Vagina (tissue), 2 donors: ENCODE results near the gene TANC2. TPM values are rescaled to one million over a fixed set of nuclear protein-coding genes. Genes with fewer than 3 reads are reported as not detected.

Source experiments
- DNase-seq, 2 donors: peaks; one replicate each; pipeline ENCODE4 v3.0.0-alpha.2; 2017; ENCODE audit errors: extremely low spot score in 2 of 2
- H3K27ac ChIP-seq: fragments of 200-600 bp; sonication (generic); one replicate; pipeline ENCODE4 v1.5.1; 2019
- H3K27me3 ChIP-seq: fragments of 200-600 bp; sonication (generic); one replicate; pipeline ENCODE4 v1.5.1; 2019
- H3K36me3 ChIP-seq, 2 donors: fragments of 200-600 bp; sonication (generic); one replicate each; pipeline ENCODE4 v1.5.1; 2017 to 2019
- H3K4me1 ChIP-seq: fragments of 200-600 bp; sonication (generic); one replicate; pipeline ENCODE4 v1.5.1; 2019
- H3K4me3 ChIP-seq, 2 donors: fragments of 200-600 bp; sonication (generic); 1 replicate in 1 of 2; 2 replicates in 1 of 2; pipeline ENCODE4 v1.5.1; 2016 to 2019
- H3K9me3 ChIP-seq: fragments of 200-600 bp; sonication (generic); one replicate; pipeline ENCODE4 v1.5.1; 2019
- CTCF ChIP-seq, 3 experiments: fragments of 450-650 bp in 2 of 3; fragments of 200-600 bp in 1 of 3; sonication (generic) in 1 of 3; IDR thresholded peaks; one replicate each; pipeline ENCODE4 v1.5.1; 2017 to 2019; ENCODE audit warnings: antibody characterized with exemption in 3 of 3, mild to moderate bottlenecking in 2 of 3, moderate library complexity in 2 of 3
- POLR2A ChIP-seq, 2 donors: fragments of 450-650 bp; IDR thresholded peaks; one replicate each; pipeline ENCODE4 v1.6.1; 2017; ENCODE audit warnings: antibody characterized with exemption in 2 of 2, mild to moderate bottlenecking in 2 of 2, moderate library complexity in 2 of 2
- POLR2AphosphoS5 ChIP-seq, 2 donors: sonication (generic); formaldehyde crosslinking; IDR thresholded peaks; one replicate each; pipeline ENCODE4 v1.9.0; 2017; ENCODE audit warnings: antibody characterized with exemption in 2 of 2, mild to moderate bottlenecking in 2 of 2, low read depth in 1 of 2; ENCODE audit not compliant: insufficient read depth in 1 of 2
- intact Hi-C: fragments of 100-400 bp; cut with DNase I; formaldehyde crosslinking; loops from one replicate; pipeline ENCODE4 v1.15.1; 2023
- microRNA counts, 2 donors: library from miRNA; unstranded; fragments of <30 nt; microRNA quantifications; one replicate each; lab custom pipeline; 2016 to 2017
- microRNA-seq: library from miRNA; unstranded; fragments of <30 nt; microRNA quantifications from one replicate; pipeline ENCODE4, GENCODE V29; 2017; ENCODE audit warnings: borderline number of aligned reads, borderline replicate concordance
- small RNA-seq: library from RNA; depleted of rRNA; stranded (forward); fragments of <200 nt; gene quantifications from one replicate; pipeline ENCODE3, GENCODE V24; 2016
- total RNA-seq: library from RNA; depleted of rRNA; stranded (reverse); fragments of >200 nt; gene quantifications from one replicate; pipeline ENCODE4 v1.2.3, GENCODE V29; 2016

TANC2 gene
- total RNA-seq, 1 donor from 2014 or later: 45.7 TPM

- no peak for DNase-seq
- intact Hi-C loops: no loop called here
These were observed 32.8 kb downstream of the TANC2 start for GRCh38 chr17:62998665-62999393.

GRCh38 chr17:62999736-63000135 is 33.7 kb downstream of the TANC2 start:
- no peak overlapping the region for H3K4me3 ChIP-seq
- no peak overlapping the region for H3K27ac ChIP-seq
- intact Hi-C loops: no loop called here
- no peaks in the 10 kb centered on the region for H3K4me1 ChIP-seq
- H3K27me3 ChIP-seq: no peaks in the 10 kb centered on the region
- DNase-seq: no peak
- TF ChIP-seq POLR2A (IDR thresholded peaks at IDR 0.05): no peak
- TF ChIP-seq POLR2AphosphoS5 (IDR thresholded peaks at IDR 0.05; ENCODE audit: insufficient read depth in 1 of 2, low read depth in 1 of 2): no peak
- TF ChIP-seq CTCF (IDR thresholded peaks at IDR 0.05): no peak
- no peaks in the 10 kb centered on the region for H3K9me3 ChIP-seq
- H3K36me3 ChIP-seq: no peaks in the 10 kb centered on the region

More at GRCh38 chr17:62998665-62999393, 32.8 kb downstream of the TANC2 start:
- no peaks in the 10 kb centered on the region for H3K9me3 ChIP-seq
- H3K36me3 ChIP-seq: no peaks in the 10 kb centered on the region
- no peak overlapping the region for H3K27ac ChIP-seq
- no peak overlapping the region for H3K4me3 ChIP-seq
- TF ChIP-seq POLR2A (IDR thresholded peaks at IDR 0.05): no peak
- H3K4me1 ChIP-seq: no peaks in the 10 kb centered on the region
- no peaks in the 10 kb centered on the region for H3K27me3 ChIP-seq

GRCh38 chr17:63001689-63002394 is 35.8 kb downstream of the TANC2 start:
- Histone ChIP-seq H3K36me3 (no peaks in the 10 kb centered on the region), H3K27ac (no peak overlapping the region), H3K9me3 (no peaks in the 10 kb centered on the region), H3K27me3 (no peaks in the 10 kb centered on the region), H3K4me1 (no peaks in the 10 kb centered on the region), H3K4me3 (no peak overlapping the region)
- intact Hi-C loops: no loop called here
- DNase-seq: no peak
- TF ChIP-seq POLR2AphosphoS5 (IDR thresholded peaks at IDR 0.05; ENCODE audit: insufficient read depth in 1 of 2, low read depth in 1 of 2) (no peak), CTCF (IDR thresholded peaks at IDR 0.05) (no peak), POLR2A (IDR thresholded peaks at IDR 0.05) (no peak)

- DNase-seq: no peak
- H3K27me3 ChIP-seq: no peaks in the 10 kb centered on the region
- intact Hi-C loops: no loop called here
- no peak for TF ChIP-seq POLR2A (IDR thresholded peaks at IDR 0.05)
- TF ChIP-seq CTCF (IDR thresholded peaks at IDR 0.05): no peak
- TF ChIP-seq POLR2AphosphoS5 (IDR thresholded peaks at IDR 0.05; ENCODE audit: insufficient read depth in 1 of 2, low read depth in 1 of 2): no peak
- H3K4me1 ChIP-seq: no peaks in the 10 kb centered on the region
- H3K4me3 ChIP-seq: no peak overlapping the region
- no peaks in the 10 kb centered on the region for H3K9me3 ChIP-seq
- H3K36me3 ChIP-seq: no peaks in the 10 kb centered on the region
- H3K27ac ChIP-seq: no peak overlapping the region
These were observed 36.6 kb downstream of the TANC2 start for GRCh38 chr17:63002625-63003024.

GRCh38 chr17:63015824-63016223 is 49.8 kb downstream of the TANC2 start:
- Histone ChIP-seq H3K36me3 (no peaks in the 10 kb centered on the region), H3K27ac (no peak overlapping the region), H3K9me3 (no peaks in the 10 kb centered on the region), H3K4me3 (no peak overlapping the region), H3K4me1 (no peaks in the 10 kb centered on the region), H3K27me3 (no peaks in the 10 kb centered on the region)
- intact Hi-C loops: no loop called here
- no peak for TF ChIP-seq POLR2A (IDR thresholded peaks at IDR 0.05)
- TF ChIP-seq POLR2AphosphoS5 (IDR thresholded peaks at IDR 0.05; ENCODE audit: insufficient read depth in 1 of 2, low read depth in 1 of 2): no peak
- TF ChIP-seq CTCF (IDR thresholded peaks at IDR 0.05): no peak
- DNase-seq: no peak

MicroRNAs encoded within 50 kb of the gene (microRNA counts, 767-probe panel; counts per million panel counts)
- 238 to 261 counts per million in 2 donors for microRNA hsa-miR-633 (lab: Ali Mortazavi, UCI)

Small RNAs within 50 kb of the gene (microRNA-seq; reads per million reads assigned to microRNA genes)
- not detected for gene MIR633

Small RNAs within 50 kb of the gene (small RNA-seq; reads per million reads assigned to genes)
- gene MIR633: not detected

Other genes starting within 250 kb of the TANC2 start
- 0.25 TPM for gene MARCHF10, start 157.9 kb upstream of the TANC2 start, total RNA-seq